NOMO-1 treated with dmso at 0.1 percent for 144 hours (cell line): Measurements from ENCODE around the gene MGARP.

Experiments used
- DNase-seq: peaks from one replicate; lab custom pipeline; 2025; ENCODE audit not compliant: unreplicated experiment; lab: John Stamatoyannopoulos, UW

Gene MGARP

GRCh38 chr4:139245590-139245989, 34.4 kb downstream of the MGARP start:
- DNase-seq: no peak

GRCh38 chr4:139243448-139244365, 36.3 kb downstream of the MGARP start:
- DNase-seq: no peak

- no peak for DNase-seq
These were observed 37.4 kb downstream of the MGARP start for GRCh38 chr4:139242511-139243051.

- DNase-seq: no peak
These were observed 38.3 kb downstream of the MGARP start for GRCh38 chr4:139241784-139242151.

GRCh38 chr4:139241086-139241783, 38.8 kb downstream of the MGARP start:
- DNase-seq: no peak

GRCh38 chr4:139239127-139239772, 40.8 kb downstream of the MGARP start:
- no peak for DNase-seq

GRCh38 chr4:139234253-139234652, 45.8 kb downstream of the MGARP start:
- no peak for DNase-seq

- DNase-seq: no peak
These were observed 50.4 kb downstream of the MGARP start for GRCh38 chr4:139229534-139230039.

GRCh38 chr4:139227729-139228404, 52.2 kb downstream of the MGARP start:
- DNase-seq: no peak

- no peak for DNase-seq
These were observed 56.2 kb downstream of the MGARP start for GRCh38 chr4:139223682-139224317.

GRCh38 chr4:139222215-139222614, 57.8 kb downstream of the MGARP start:
- DNase-seq: no peak

GRCh38 chr4:139221687-139222086, 58.3 kb downstream of the MGARP start:
- no peak for DNase-seq

- no peak for DNase-seq
These were observed 60.5 kb downstream of the MGARP start for GRCh38 chr4:139219450-139220055.
